SK-N-MC (cell line): ENCODE measurements around the gene C10orf71.

Experiments used
- EZH2 ChIP-seq: fragments of 200-600 bp; sonication (generic); IDR thresholded peaks from one replicate; pipeline ENCODE4 v1.6.1; 2017; ENCODE audit warnings: antibody characterized with exemption
- FOXP2 ChIP-seq: optimal IDR thresholded peaks from 2 replicates; pipeline ENCODE3; 2011; ENCODE audit warnings: mild to moderate bottlenecking, moderate library complexity; ENCODE audit not compliant: insufficient read depth; ENCODE audit errors: extremely low read length, control extremely low read depth
- POLR2AphosphoS5 ChIP-seq: IDR thresholded peaks from 2 replicates; pipeline ENCODE4 v1.6.1; 2012; ENCODE audit warnings: mild to moderate bottlenecking, low read depth, low read length, borderline replicate concordance

- TF ChIP-seq EZH2 (no peak), POLR2AphosphoS5 (no peak), FOXP2 (no peak)
Observed at GRCh38 chr10:49286686-49287085, 12.3 kb upstream of the C10orf71 start.
